Stimulated activated CD4-positive, alpha-beta T cell treated with anti-CD3 and anti-CD28 coated beads, Interleukin-1b, Interleukin-23, amount 100 ng/mL, for 48 hours (primary cell): Measurements from ENCODE around the gene BHLHA9.
"Not testable (repeated sequence)": the region's sequence is repeated elsewhere in the genome, so short reads cannot be mapped to it uniquely, and the experiment has no call there.

Experiments used
- DNase-seq: peaks from one replicate; pipeline ENCODE4 v3.0.0-alpha.2; 2020

The BHLHA9 gene

GRCh38 chr17:1302761-1303160 is 32.5 kb downstream of the BHLHA9 start:
- DNase-seq = no peak

DNA sequence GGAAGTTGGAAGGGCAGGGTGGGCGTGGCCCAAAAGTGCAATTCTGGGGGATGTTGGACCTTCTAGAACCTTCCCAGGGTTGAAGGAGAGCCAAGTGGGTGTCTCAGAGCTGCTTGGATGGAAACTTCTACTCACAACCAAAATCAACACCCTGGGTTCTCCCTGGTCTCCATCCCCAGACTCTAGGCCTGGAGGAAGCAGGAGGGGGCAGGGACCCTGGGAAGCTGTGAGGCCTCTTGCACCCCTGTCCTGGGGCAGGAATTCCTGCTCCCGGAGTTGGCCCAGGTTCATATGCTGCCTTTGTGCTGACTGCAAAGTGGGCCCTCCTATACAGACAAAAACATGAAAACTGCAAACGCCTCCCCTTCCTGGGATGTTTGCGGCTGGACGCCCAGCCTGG is 34.3 kb downstream of the BHLHA9 start:
- DNase-seq = no peak

GRCh38 chr17:1304962-1305563 is 34.8 kb downstream of the BHLHA9 start:
- no peak for DNase-seq

- DNase-seq = not testable (repeated sequence)
Observed at GRCh38 chr17:1307829-1308228, 37.6 kb downstream of the BHLHA9 start.

- peak; percentile 15 for DNase-seq
Observed at GRCh38 chr17:1312261-1312870, 42.1 kb downstream of the BHLHA9 start.

DNA sequence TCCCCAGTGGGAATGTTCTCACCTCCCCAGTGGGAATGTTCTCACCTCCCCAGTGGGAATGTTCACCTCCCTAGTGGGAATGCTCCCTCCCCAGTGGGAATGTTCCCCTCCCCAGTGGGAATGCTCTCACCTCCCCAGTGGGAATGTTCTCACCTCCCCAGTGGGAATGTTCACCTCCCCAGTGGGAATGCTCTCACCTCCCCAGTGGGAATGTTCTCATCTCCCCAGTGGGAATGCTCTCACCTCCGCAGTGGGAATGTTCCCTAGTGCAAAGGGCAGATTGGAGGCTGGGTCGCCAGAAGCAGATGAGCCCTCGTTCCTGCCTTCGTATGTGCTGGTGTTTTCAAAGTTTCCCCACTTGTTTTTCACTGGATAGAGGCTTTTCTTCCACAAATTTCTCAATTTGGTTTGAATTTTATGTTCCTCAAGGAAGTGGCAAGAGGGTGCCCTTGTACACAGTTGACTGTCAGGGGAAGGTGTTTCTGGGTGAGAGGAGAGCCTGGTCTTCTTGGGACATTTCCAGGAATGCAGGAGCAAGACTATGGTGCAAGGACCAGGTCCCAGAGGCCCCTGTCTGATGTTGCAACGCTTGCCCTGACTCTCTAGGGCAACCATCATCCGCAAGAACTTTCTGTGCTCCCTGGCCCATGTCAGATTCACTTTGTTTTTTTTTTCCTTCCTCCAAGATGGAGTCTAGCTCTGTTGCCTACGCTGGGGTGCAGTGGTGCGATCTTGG is 43.2 kb downstream of the BHLHA9 start:
- DNase-seq = no peak

DNA sequence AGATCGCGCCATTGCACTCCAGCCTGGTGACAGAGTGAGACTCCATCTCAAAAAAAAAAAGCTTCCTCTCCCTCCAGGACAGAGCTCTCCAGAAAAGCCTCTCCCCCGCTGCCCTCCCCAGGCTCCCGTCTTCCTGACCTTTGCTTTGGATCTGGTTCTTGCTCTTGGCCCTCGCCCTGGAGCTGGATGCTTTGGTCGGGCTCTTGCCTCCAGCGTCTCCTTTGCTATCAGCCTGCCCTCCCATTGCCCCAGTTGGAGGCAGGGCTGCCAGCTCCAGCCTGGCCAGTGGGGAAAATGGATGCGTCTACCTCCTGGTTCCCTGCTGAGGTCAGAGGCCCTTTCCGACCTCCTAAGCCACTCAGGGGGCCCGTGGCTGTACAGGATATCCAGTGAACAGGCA is 45.2 kb downstream of the BHLHA9 start:
- no peak for DNase-seq

GRCh38 chr17:1315891-1316403 is 45.7 kb downstream of the BHLHA9 start:
- no peak for DNase-seq
